NT2/D1 (cell line): ENCODE data around the gene PLXDC2.

ENCODE experiments used
- DNase-seq: peaks from one replicate; pipeline ENCODE4 v3.0.0-alpha.2; 2011; ENCODE audit warnings: low read depth, low spot score
- H3K27me3 ChIP-seq: 2 replicates; pipeline ENCODE4 v1.6.0; 2011; ENCODE audit warnings: mild to moderate bottlenecking; ENCODE audit not compliant: insufficient read length, insufficient read depth
- H3K36me3 ChIP-seq: 2 replicates; pipeline ENCODE4 v1.6.1; 2011; ENCODE audit warnings: mild to moderate bottlenecking, low read length, mixed read lengths; ENCODE audit not compliant: insufficient read depth, insufficient read length
- H3K4me1 ChIP-seq: 2 replicates; pipeline ENCODE4 v1.5.1; 2011; ENCODE audit not compliant: insufficient read depth, insufficient read length
- H3K4me3 ChIP-seq: 2 replicates; pipeline ENCODE4 v1.5.1; 2011; ENCODE audit warnings: low read depth; ENCODE audit not compliant: insufficient read length
- H3K9ac ChIP-seq: 2 replicates; pipeline ENCODE4 v1.6.0; 2011; ENCODE audit warnings: low read depth; ENCODE audit not compliant: insufficient read length
- H3K9me3 ChIP-seq: 2 replicates; pipeline ENCODE4 v1.5.1; 2011; ENCODE audit warnings: mild to moderate bottlenecking, low read length; ENCODE audit not compliant: insufficient read depth
- SUZ12 ChIP-seq: IDR thresholded peaks from 2 replicates; pipeline ENCODE4 v1.6.1; 2011; ENCODE audit not compliant: insufficient read length, insufficient read depth; ENCODE audit errors: extremely low read depth
- YY1 ChIP-seq: IDR thresholded peaks from 2 replicates; pipeline ENCODE4 v1.6.1; 2011; ENCODE audit not compliant: insufficient read length, insufficient read depth
- ZNF274 ChIP-seq: IDR thresholded peaks from 2 replicates; pipeline ENCODE4 v1.6.1; 2011; ENCODE audit warnings: mild to moderate bottlenecking, low read depth, low read length

The PLXDC2 gene

DNA sequence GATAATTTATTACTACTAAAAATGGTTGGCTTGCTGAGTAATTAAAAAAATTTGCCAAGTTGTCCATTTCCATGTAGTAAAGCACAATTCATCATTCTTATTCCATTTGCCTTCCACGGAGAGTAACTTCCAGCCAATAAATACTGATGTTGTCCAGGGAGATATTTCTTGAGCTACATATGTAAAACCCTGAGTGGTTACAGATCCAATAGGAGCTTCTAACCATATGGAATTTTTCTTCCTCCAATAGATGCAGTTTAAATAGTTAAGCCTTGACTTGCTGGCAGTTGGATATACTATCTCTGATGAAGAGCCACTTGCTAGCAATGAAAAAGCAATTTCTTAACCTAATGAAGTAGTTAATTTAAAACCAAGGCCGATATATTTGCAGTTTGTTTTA lies 271.1 kb downstream of the PLXDC2 start:
- TF ChIP-seq SUZ12 (no peak), ZNF274 (no peak)
- no peaks in the 10 kb centered on the region for H3K36me3 ChIP-seq
- H3K9ac ChIP-seq, result no peak overlapping the region
- H3K4me3 ChIP-seq, result no peak overlapping the region
- no peaks in the 10 kb centered on the region for H3K27me3 ChIP-seq
- no peaks in the 10 kb centered on the region for H3K4me1 ChIP-seq
- DNase-seq, result no peak
- no peaks in the 10 kb centered on the region for H3K9me3 ChIP-seq

DNA sequence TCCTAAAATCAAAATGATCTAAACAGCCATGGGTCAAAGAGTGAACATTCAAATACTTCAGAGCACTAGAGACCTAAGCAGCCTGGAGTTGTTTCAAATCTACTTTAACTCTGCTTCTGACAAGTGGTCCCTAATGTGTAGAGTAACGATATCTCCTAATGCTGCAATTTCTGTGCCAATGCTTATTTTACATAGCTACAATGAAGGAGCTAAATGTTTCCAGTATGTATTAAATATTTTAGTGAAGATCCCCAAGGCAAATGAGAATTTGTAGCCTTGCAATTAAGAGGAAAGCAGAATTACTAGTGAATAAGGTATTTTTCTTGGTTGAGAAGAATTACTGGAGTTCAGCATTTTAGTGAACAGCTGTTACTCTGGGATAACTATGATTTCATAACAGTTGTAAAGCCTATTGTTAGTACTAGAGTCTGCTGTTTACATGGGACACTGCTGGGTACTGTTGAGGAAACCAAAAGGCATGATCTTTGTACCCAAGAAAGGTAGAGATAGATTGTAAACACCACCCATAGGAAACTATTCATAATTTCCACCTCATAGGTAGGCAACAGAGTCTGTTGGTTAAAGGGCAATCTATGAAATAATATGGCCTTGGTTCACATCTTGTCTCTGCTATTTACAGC lies 271.9 kb downstream of the PLXDC2 start:
- no peaks in the 10 kb centered on the region for H3K9me3 ChIP-seq
- no peaks in the 10 kb centered on the region for H3K36me3 ChIP-seq
- no peaks in the 10 kb centered on the region for H3K27me3 ChIP-seq
- no peak overlapping the region for H3K4me3 ChIP-seq
- no peaks in the 10 kb centered on the region for H3K4me1 ChIP-seq
- TF ChIP-seq SUZ12 (no peak), YY1 (no peak), ZNF274 (no peak)
- DNase-seq, result no peak
- H3K9ac ChIP-seq, result no peak overlapping the region

DNA sequence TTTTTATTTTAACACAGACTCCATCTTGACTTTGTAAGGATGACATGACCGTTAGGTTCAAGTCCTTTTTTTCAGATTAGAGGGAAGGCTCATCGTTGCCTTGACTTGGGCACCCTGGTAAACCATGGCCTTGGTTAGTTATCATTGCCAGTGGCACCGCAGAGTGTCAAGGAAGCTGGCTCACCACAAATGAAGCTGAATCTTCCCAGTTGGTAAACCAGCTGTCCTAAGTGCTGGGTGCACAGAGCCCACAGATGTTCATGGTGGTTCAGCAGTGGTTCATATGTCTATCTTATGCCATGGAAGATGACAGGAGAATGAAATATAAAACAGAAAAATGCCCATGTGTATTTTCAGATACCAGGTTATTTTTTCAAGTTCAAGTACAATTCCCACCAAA lies 273.6 kb downstream of the PLXDC2 start:
- TF ChIP-seq YY1 (no peak), SUZ12 (no peak), ZNF274 (no peak)
- Histone ChIP-seq H3K36me3 (no peaks in the 10 kb centered on the region), H3K4me1 (no peaks in the 10 kb centered on the region), H3K9ac (no peak overlapping the region), H3K27me3 (no peaks in the 10 kb centered on the region), H3K9me3 (no peaks in the 10 kb centered on the region), H3K4me3 (no peak overlapping the region)
- DNase-seq, result no peak

DNA sequence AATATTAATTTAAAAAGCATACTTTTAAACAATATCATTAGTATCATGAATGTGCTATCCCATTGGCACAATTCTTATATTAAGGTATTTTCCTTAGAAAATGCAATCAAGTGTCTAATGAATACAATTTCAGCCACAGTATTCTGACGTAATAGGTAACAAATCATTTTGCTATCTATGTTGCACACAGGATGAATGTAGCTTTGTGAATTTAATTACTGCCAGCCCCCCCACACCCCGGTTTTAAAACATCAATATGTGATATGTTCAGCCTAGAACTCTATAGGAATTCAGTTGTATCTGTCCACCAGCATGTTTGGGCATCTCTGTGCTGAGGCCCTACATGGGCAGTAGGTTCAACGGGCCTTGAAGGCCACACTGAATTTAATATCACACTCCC lies 274.6 kb downstream of the PLXDC2 start:
- Histone ChIP-seq H3K27me3 (no peaks in the 10 kb centered on the region), H3K36me3 (no peaks in the 10 kb centered on the region), H3K9ac (no peak overlapping the region), H3K4me1 (no peaks in the 10 kb centered on the region), H3K9me3 (no peaks in the 10 kb centered on the region), H3K4me3 (no peak overlapping the region)
- TF ChIP-seq SUZ12 (no peak), YY1 (no peak), ZNF274 (no peak)
- no peak for DNase-seq

DNA sequence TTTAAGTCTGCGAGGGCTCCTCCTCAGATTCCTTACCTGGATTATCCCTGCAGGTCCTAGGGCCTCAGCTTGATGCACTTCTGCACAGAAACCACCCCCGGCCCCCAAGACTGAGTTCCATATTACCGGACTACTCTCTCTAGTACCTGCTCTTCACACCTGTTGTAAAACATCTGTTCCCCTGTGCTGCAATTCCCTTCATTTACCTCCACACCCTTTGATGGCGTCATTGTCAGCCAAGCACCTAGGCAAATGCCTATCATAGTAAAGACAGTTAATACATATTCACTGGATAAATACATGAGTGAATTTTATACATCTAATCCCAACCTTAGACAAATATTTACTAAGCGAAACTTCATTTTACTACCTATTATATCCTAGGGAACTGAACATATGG lies 275.5 kb downstream of the PLXDC2 start:
- H3K4me1 ChIP-seq, result no peaks in the 10 kb centered on the region
- DNase-seq, result no peak
- TF ChIP-seq ZNF274, result no peak
- TF ChIP-seq YY1, result no peak
- TF ChIP-seq SUZ12, result no peak

DNA sequence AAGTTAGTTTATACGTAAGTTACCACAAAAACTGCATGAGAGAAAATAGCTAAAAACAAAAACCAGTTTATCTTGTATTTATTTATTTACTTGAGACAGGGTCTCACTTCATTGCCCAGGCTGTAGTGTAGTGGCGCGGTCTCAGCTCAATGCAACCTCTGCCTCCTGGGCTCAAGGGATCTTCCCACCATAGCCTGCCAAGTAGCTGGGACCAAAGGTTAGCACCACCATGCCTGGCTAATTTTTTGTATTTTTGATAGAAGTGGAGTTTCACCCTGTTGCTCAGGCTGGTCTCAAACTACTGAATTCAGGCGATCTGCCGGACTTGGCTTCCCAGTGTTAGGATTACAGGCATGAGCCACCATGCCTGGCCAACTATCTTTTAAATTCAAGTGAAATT lies 277.4 kb downstream of the PLXDC2 start:
- H3K36me3 ChIP-seq, result no peaks in the 10 kb centered on the region
- no peaks in the 10 kb centered on the region for H3K27me3 ChIP-seq
- H3K4me3 ChIP-seq, result no peak overlapping the region
- no peak for DNase-seq
- no peaks in the 10 kb centered on the region for H3K4me1 ChIP-seq
- H3K9ac ChIP-seq, result no peak overlapping the region
- no peaks in the 10 kb centered on the region for H3K9me3 ChIP-seq
- no peak for TF ChIP-seq SUZ12
- no peak for TF ChIP-seq ZNF274
- no peak for TF ChIP-seq YY1

More for the DNA sequence above, 275.5 kb downstream of the PLXDC2 start:
- Histone ChIP-seq H3K4me3 (no peak overlapping the region), H3K9me3 (no peaks in the 10 kb centered on the region), H3K27me3 (no peaks in the 10 kb centered on the region), H3K36me3 (no peaks in the 10 kb centered on the region), H3K9ac (no peak overlapping the region)

DNA sequence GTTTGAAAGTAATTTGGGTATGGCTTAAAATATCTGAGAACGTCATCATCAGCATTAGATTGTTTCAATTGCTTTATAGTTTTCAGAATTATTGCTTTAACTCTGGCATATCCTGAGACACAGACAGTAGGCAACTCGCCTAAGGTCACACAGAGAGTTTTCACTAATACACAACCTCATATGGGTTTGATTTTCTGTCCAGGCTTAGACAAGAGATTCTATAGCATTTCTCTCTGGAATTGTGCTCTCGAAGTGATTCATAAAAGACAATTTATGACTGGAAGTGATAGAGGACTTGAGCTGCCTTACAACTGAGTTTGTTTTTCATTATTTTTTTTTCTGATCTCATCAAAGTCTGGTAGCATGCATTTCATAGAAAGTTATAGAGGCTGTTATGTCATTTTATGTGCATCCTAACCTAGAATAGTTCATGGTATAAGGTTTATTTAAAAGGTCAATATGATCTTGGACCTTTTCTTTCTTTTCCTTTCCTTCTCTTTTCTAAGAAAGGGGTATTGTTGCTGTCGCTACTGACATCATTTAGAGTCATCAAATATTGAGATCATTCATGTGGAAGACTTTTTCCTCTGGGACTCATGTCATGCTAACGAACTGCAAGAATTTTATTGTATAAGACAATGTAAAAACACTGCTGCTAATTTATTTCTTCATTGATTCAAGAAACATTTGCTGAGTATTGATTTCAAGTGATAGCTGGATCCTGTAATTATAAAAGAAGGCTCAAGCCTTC lies 278.2 kb downstream of the PLXDC2 start:
- no peaks in the 10 kb centered on the region for H3K27me3 ChIP-seq
- H3K36me3 ChIP-seq, result no peaks in the 10 kb centered on the region
- H3K9me3 ChIP-seq, result no peaks in the 10 kb centered on the region
- DNase-seq, result no peak
- no peaks in the 10 kb centered on the region for H3K4me1 ChIP-seq
- H3K4me3 ChIP-seq, result no peak overlapping the region
- no peak for TF ChIP-seq SUZ12
- TF ChIP-seq YY1, result no peak
- no peak for TF ChIP-seq ZNF274
- H3K9ac ChIP-seq, result no peak overlapping the region
